HG03432 (cell line): ENCODE results near the gene C1QTNF9B.
"Not testable (repeated sequence)": the region's sequence is repeated elsewhere in the genome, so short reads cannot be mapped to it uniquely, and the experiment has no call there.

Source experiments
- ATAC-seq: cut with Tn5 transposase; IDR thresholded peaks from one replicate; pipeline ENCODE4 v1.9.1; 2021; ENCODE audit warnings: mild to moderate bottlenecking, moderate library complexity; ENCODE audit not compliant: unreplicated experiment

C1QTNF9B gene

DNA sequence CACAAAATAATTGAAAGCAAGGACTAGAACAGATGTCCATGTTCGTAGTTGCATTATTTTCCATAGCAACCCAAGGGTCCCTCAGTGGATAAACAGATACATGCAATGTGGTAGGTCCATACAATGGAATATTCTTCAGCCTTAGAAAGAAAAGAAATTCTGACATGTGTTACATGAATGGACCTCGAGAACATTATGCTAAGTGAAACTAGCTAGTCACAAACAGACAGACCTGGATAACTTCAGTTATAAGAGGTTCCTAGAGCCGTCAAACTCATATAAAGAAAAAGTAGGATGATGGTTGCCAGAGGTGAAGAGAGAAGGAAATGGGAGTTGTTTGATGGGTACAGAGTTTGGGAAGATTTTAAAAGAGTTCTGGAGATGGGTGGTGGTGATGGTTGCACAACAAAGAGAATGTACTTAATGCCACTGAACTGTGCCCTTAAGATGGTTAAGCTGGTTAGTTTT is at the start of gene C1QTNF9B:
Gene C1QTNF9B, minus strand, starts transcription at position 51 of the 468 bp plus-strand sequence.
- not testable (repeated sequence) for ATAC-seq

DNA sequence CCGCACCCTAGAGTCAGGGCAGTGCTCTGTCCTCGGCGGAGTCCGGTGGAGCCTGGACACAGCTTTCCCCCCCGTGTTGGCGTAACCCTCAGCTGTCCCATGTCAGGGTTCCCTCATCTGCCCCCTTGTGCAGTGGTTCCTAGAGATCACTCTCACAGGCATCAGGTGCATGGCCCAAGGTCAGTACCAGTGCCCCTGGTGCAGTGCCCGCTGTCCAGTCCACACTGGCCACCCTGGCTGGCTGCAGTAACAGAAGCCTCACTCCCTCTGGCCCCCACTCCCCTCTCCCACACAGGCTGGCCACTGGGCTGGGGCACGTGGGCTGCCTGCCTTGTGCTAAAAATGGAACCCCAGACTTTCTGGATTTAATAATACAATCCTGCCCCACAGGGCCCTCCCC is 49.6 kb upstream of the C1QTNF9B start:
- ATAC-seq, result no peak

DNA sequence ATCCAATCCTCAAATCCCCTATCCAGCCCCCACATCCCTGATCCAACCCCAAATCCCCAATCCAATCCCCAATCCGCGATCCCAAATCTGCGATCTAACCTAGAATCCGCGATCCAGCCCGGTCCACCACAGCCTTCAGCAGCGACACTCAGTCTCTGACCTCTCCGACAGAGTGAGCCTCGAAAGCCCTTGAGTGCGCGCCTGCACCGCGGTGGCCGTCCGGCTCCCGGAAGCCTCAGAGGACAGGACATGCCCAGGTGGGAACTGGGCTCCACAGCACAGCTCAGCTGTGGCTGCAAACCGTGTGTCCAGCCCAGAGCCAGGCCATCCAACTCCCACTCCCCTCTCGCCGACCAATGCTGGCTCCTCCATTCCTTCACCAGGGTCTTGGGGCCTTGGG is 48.8 kb upstream of the C1QTNF9B start:
- no peak for ATAC-seq

DNA sequence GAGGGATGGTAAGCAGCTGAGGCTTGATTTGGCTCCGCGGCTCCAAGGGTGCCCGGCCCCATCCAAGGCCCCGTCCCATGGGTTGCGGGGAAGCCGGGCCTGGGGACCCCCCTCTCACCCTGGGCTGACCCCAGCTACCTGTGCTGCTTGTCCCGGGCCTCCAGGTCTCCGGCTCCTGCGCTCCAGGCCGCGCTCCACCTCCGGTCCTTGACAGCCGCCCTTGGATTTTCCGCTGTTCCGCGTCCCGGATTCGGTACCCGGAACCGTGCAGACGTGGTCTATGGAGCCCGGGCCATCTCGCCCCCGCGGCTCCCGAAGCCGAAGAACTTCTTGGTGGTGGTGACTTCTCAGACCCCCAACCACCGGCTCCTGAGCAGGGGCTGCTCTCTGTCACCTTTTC is 48.3 kb upstream of the C1QTNF9B start:
- ATAC-seq, result no peak

DNA sequence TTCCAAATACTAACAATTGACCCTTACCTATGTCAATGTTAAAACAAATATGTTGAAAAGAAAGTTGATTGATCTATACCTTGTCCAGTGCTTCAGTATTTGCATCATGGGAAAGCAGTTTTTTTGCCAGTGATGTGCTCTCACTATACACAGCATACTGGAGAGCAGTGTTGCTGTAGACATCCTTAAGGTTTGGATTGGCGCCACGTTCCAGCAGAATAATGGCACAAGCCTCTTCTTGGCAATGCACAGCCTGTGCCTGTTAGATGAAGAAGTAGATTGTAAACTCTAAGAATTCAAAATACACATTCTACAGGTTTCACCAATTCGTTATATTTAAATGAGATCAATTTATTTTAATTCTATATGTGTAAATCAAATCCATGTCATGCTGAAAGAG is 43.9 kb upstream of the C1QTNF9B start:
- no peak for ATAC-seq

DNA sequence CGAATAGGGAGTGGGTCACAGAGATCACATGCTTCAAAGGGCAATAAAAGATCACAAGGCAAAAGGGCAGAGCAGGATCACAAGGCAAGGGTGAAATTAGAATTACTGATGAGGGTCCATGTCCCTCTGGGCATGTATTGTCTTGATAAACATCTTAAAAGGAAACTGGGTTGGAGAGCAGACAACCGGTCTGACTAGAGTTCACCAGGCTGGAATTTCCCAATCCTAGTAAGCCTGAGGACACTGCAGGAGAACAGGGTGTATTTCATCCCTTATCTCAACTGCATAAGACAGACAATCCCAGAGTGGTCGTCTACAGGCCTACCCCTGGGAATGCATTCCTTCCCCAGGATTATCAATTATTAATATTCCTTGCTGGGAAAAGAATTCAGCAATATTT is 42.4 kb upstream of the C1QTNF9B start:
- ATAC-seq, result not testable (repeated sequence)

DNA sequence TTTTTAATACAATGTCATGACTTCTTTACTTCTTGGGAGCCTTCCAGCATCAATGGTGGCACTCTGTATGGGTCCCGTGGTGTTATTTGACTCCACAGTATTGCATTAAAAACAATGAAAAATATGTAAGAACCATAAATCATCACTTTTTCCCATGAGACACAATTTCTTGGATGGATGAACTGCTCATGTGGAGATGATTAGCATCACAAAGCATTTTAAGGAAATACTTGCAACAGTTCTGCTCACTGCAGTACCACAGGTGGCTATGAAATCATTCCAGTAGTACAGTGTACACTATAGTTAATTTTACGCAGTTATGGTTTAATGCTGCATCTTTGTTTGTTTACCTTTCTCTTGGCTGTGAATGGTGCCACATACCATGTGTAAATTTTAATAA is 37.2 kb upstream of the C1QTNF9B start:
- ATAC-seq, result no peak

DNA sequence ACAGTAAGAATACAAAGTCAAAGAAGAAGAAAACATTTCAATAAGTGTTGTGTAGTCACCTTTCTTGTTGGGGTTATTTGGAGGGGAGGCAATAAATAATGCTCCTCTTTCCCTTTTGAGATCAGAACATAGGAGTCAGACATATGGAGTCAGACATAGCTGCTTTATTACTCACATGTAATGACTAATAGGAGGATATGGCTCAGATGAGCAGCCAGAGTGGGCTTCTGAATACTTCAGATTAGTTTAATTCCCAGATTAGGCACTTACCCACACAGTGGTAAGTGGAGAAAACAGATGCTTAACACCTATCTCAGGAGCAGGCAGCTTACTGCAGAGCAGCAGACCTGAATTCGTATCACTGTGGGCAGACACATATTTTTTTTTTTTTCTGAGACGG is 31.7 kb upstream of the C1QTNF9B start:
- no peak for ATAC-seq

DNA sequence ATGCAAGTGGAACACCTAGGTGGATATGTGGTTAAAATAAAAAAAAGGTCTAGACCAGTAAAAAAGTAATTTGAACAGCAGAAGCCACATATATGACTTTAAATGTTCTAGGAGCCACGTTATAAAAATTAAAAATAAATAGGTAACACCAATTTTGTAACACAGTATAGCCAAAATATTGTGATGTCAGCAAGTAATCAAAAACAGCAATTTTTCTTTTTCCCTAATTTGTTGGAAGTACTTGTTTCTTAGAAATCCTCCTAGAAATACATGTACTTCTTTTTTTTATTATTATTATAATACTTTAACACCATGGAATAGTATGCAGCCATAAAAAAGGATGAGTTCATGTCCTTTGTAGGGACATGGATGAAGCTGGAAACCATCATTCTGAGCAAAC is 25.7 kb upstream of the C1QTNF9B start:
- no peak for ATAC-seq

DNA sequence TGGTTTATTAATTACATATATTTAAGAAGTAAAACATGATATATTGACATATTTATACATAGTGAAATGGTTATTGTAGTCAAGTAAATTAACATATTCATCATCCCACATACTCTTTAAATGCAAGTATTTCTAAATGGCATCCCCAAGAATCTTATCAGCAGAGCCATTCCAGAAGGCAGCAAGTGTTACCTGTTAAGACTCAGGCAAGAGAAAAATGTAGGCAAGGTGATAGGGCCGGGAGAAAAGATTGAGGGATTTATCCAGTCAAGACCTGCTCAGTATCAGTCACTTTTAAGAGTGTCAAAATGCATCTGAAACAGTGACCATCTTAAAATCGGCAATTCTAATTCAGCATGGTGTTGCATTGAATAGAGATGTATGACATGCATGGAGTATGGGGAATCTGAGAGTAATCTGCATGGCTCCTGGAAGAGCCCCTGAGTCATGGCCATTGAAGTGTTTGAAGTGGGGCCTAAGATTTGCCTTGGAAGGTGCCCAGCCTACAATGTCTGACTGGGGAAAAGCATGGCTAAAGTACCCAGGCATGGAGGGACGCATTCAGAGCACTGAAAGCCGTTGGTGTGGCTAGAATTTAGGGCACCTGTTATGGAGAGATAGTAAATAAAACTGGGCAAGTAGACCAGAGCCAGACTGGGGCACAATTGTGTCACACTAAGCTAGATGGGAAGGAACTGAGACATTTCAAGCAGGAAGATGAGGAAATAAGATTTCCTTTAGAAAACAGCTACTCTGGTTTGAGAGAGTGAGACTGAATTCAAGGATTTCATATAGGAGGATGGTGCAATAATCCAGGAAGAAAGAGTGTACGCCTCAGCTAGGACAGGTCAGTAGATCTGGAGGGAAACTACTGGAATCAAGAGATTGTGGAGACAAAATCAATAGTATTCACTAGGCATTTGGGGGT is 25.0 kb upstream of the C1QTNF9B start:
- ATAC-seq, result no peak

DNA sequence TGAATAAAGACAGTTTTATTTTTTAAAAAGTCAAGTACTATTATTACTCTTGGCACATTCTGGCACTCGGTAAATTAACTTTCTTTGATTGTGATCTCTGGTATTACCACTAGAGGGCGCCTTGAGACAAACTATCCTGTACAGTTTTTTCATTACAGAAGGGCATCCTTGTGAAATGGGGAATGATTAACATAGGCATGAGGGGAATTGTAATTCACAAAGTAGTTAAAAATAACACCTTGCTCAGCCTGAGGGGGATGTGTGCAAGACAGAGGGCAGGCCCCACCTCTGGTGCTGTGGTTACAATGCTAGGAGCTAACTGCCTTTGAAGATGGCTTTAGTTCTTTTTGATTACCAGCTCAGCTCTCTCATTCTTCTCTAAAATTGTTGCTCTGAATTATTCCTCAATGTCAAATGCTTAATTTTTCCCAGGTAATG is 24.2 kb upstream of the C1QTNF9B start:
- no peak for ATAC-seq

DNA sequence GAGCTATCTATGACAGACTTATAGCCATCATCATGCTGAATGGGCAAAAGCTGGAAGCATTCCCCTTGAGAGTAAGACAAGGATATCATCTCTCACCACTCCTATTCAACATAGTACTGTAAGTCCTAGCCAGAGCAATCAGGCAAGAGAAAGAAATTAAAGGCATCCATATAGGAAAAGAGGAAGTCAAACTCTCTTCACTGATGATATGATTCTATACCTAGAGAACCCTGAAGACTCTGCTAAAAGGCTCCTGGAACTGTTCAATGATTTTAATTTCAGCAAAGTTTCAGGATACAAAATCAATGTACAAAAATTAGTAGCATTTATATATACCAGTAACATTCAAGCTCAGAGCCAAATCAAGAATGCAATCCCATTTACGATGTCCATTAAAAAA is 21.7 kb upstream of the C1QTNF9B start:
- no peak for ATAC-seq

DNA sequence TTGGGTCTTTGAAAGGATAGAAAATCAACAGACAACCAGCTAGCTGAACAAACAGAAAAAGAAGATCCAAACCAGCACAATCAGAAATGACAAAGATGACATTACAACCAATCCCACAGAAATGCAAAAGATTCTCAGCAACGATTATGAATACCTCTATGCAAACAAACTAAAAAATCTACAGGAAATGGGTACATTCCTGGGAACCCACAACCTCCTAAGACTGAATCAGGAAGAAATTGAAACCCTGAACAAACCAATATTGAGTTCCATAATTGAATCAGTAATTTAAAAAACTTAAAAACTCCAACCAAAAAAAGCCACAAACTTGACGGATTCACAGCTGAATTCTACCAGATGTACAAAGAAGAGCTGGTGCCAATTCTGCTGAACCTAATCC is 20.9 kb upstream of the C1QTNF9B start:
- no peak for ATAC-seq

DNA sequence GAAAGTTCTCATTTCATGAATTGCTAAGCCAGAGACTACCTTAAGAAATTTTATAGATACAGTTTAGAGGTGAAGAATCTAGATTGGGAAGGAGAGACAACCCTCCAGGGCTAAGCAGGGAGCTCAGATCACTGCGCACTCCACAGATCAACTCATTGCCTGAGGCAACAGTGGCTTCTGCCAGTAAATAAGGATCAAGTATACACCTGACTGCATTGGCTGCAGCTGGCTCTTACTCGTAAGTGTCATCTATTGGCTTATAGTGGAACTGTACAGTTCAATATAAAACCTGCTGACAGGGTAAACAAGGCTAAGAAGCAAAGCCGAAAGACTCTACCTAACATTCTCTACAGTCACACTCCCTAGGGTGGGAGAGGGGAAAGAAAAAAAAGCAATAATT is 18.0 kb upstream of the C1QTNF9B start:
- no peak for ATAC-seq

DNA sequence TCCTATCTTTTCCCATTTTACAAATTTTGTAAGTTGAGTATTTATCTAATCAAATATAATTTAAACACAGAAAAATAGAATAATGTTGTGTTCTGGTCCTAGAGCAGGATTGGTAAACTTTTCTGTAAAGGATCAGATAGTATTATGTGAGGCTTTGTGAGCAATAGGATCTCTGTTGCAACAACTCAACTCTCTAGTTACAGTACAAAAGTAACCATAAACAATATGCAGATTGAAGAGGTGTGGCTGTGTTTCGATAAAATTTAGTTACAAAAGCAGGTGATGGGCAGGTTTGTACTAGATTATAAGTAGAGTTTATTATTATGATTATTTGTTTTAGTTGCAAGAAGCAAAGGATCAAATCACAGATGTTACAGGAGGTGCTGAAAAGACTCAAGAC is 15.2 kb upstream of the C1QTNF9B start:
- ATAC-seq, result no peak

DNA sequence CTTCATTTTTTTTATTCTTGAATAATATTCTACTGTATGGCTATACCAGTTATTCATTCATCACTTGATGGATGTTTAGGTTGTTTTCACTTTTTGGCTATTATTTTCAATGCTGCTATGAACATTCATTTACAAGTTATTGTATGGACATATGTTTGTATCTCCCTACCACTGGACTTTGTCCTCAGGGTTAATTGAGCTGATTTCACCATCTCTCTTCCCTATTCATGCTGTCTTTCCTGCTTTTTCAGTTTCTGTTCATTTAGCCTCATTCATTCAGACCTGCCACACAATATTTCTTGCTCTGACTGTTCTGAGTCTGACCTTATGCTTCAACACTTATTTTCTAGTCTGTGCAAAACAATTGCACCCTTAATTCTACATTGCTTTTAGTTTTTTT is 12.3 kb upstream of the C1QTNF9B start:
- ATAC-seq, result no peak

DNA sequence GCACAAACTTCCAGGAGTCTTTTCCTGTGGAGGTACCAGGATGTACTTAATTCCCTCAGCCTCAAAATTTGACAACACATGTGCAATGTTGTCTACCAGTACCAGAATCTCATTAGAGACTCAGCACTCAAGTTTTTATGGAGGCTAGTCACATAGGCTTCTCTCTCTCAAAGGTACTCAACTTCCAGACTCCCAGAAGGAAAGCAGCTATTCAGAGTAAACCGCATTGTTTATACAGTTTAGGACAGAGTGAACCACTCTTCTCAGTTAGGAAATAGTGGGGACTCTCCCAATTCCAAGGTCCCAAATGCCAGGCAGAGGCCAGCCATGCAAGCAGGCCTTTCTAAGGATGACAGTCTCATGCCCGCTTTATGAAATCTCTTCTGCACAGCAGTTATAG is 8.5 kb upstream of the C1QTNF9B start:
- no peak for ATAC-seq

DNA sequence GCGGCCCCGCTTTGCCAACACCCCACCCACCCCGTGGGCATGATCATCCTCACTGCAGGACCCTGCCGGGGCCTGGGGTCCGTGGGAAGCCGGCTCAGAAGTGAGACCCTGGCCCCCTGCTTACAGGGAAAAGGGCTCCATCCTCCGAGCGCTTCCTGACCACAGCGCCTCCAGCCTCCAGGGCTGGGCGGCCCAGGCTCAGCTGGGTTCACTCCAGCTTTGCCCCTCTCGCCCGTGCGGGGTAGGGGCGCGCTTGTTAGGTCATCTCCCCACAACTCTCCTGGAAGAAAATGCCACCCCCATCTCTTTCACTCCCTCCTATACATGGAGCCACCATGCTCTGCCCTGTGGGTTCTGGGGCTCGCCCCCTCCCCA is 6.6 kb upstream of the C1QTNF9B start:
- ATAC-seq, result no peak

DNA sequence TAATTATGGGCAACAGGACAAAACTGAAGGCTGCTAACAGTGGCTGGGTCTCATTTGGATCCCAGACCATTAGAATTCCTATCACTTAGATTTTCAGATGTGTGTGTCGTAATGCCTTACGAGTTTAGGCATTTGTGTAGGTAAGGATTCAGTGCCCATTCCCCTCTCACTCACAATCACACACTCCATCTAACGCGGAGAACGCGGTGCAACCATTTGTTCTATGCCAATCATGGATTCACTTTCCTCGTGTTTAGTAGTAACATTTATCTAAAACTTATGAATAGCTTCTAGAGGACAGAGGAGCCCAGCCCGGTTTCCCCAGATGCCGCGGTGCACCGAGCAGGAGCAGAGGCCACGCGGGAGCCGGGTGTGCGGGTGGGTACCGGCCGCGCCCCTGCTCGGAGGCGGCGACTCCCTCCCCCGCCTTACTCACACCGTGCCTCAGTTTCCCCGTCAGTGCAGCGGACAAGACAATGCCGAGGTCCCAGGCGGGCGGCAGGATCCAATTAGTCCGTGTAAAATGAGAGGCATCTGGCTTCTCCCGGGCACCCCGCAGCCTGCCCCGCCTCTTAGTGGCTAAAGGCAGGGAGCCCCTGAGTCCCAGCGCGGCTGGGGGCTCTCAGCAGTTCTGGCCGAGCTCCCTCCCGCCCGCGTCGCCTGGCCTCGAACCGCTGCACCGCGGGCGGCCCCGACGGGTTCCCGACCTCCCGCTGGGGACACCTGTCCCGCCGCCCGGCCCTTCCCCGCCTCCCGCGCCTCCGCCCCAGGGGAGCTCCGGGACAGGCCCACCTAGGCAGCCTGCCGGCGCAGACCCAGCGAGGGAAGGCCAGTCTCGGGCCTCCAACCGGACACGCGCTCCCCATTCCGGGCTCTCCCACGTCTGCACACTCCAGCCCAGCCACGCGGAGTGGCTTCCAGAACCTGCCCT is 5.9 kb upstream of the C1QTNF9B start:
- ATAC-seq, result no peak

DNA sequence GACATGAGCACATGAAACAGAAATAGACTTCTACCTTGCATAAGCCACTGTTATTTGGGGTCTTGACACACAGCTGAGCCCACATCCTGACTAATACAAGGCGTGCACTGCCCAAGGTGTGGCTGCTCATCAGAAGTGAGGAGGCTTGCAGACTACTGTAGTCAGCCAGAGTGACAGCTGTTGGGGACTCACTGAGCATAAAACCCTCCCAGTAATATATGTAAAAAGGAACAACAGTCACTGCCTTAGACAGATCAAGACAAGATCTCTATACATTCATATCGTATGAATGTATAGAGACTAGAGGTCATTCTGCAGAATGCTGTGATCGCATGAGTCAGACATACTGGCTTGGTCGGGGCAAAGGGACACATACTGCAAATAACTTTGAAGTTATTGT is 4.1 kb upstream of the C1QTNF9B start:
- ATAC-seq, result no peak

DNA sequence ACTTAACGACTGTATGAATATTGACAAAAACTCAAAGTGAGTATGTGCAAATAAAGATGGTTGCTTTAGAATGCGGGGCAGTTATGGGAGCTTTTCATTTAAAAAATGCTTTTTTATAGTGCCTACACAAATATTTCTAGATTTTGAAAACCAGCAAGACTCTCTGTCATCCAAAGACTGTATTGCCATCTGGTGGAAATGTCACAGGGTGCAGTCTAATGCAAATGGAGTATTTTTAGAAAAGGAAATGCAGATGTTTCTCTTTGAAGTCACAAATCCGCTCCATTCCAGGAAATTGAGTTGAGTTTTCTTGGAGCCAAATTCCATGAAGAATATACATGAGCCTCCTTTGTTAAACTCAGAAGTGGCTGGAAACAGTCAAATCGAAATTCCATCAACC is 2.3 kb upstream of the C1QTNF9B start:
- ATAC-seq, result no peak

DNA sequence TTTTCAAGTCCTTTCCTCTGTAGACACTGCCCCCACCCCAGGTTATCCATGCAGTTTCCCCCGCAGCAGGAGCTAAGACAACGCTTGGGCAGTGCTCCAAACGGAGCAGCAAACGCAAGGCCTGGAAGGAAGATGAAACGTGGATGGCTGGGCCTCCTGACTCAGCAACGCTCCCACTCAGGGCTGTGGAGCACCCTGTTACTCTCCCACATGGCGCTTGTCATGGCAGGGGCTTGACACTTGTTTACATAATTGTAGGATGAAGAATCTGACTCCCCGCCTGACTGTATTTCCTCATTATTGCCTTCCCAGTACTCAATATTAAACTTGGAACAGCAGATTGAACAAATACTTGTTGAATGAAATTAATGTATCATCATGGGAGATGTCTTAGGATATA is 799 bp upstream of the C1QTNF9B start:
- ATAC-seq, result no peak
